Bronchial epithelial cell (primary cell): Measurements from ENCODE around the gene LIMS1. TPM values are rescaled to one million over a fixed set of nuclear protein-coding genes. Genes with fewer than 3 reads are reported as not detected.

Source experiments
- DNase-seq: peaks from one replicate; pipeline ENCODE4 v3.0.0-alpha.2; 2010; ENCODE audit warnings: low read depth
- FAIRE-seq: peaks from 2 replicates; lab custom pipeline; 2011; peaks lifted over from hg19 to GRCh38; lab: Jason Lieb, UNC
- H3K27me3 ChIP-seq: 2 replicates; pipeline ENCODE4 v1.5.1; 2011; ENCODE audit warnings: low read length; ENCODE audit not compliant: control insufficient read depth, insufficient read depth
- H3K36me3 ChIP-seq: 2 replicates; pipeline ENCODE4 v1.5.1; 2011; ENCODE audit warnings: low read length; ENCODE audit not compliant: control insufficient read depth, insufficient read depth
- H3K4me3 ChIP-seq: 2 replicates; pipeline ENCODE4 v1.5.1; 2011; ENCODE audit warnings: mild to moderate bottlenecking, low read depth, low read length, control low read depth
- total RNA-seq: library from RNA; depleted of rRNA; stranded (reverse); fragments of >200 nt; gene quantifications from 2 replicates; pipeline ENCODE4 v1.2.1, GENCODE V29; 2014
- TF ChIP-seq, protein P1 (sequence below): IDR thresholded peaks from 2 replicates; pipeline ENCODE4 v1.5.1; 2011; ENCODE audit warnings: mild to moderate bottlenecking, moderate library complexity, low read length, control low read depth, inconsistent platforms; ENCODE audit not compliant: insufficient read depth, severe bottlenecking

LIMS1 gene
- total RNA-seq, 1 donor from 2014 or later, result 42.1 TPM

DNA sequence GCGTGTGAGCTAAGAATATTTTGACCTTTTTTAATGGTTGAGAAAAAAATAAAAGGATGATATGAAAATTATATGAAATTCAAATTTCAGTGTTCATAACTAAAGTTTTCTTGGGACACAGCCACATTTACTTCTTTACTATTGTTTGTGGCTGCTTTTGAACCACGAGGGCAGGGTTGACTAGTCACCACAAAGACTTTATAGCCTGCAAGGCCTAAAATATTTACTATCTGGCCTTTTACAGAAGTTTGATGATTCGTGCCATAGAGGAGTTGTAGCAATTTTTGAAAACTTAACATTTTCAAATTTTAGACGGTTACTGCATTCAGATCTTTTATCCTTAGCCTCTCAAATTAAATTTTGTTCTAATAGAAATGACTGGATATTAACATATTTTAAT, 69.9 kb downstream of the LIMS1 start:
- no peak for FAIRE-seq

DNA sequence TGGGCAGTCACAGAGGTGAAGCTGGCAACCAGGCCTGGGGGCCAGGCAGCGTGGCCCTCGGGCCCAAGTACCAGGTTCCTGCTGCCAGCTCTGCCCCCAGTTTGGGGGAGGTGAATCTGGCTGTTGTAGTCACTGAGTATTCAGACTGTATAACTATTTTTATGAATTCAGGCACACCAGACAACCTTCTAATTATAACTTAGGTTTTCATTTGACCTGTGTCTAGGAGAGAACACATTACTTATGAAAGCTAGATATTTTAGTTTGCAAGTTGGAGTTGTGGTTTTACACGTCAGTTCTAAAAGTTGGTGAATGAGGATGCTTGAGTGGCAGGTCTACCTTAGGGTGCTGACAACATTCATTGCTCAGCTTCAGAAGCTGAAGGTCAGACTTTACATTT, 71.7 kb downstream of the LIMS1 start:
- no peaks in the 10 kb centered on the region for H3K36me3 ChIP-seq
- TF ChIP-seq, protein P1, sequence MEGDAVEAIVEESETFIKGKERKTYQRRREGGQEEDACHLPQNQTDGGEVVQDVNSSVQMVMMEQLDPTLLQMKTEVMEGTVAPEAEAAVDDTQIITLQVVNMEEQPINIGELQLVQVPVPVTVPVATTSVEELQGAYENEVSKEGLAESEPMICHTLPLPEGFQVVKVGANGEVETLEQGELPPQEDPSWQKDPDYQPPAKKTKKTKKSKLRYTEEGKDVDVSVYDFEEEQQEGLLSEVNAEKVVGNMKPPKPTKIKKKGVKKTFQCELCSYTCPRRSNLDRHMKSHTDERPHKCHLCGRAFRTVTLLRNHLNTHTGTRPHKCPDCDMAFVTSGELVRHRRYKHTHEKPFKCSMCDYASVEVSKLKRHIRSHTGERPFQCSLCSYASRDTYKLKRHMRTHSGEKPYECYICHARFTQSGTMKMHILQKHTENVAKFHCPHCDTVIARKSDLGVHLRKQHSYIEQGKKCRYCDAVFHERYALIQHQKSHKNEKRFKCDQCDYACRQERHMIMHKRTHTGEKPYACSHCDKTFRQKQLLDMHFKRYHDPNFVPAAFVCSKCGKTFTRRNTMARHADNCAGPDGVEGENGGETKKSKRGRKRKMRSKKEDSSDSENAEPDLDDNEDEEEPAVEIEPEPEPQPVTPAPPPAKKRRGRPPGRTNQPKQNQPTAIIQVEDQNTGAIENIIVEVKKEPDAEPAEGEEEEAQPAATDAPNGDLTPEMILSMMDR, result no peak
- H3K27me3 ChIP-seq, result no peaks in the 10 kb centered on the region
- FAIRE-seq (no peak), DNase-seq (no peak)
- no peak overlapping the region for H3K4me3 ChIP-seq

More for the DNA sequence above, 69.9 kb downstream of the LIMS1 start:
- H3K27me3 ChIP-seq, result no peaks in the 10 kb centered on the region
- TF ChIP-seq, protein P1, result no peak
- H3K4me3 ChIP-seq, result no peak overlapping the region
- no peak for DNase-seq
- H3K36me3 ChIP-seq, result no peaks in the 10 kb centered on the region

DNA sequence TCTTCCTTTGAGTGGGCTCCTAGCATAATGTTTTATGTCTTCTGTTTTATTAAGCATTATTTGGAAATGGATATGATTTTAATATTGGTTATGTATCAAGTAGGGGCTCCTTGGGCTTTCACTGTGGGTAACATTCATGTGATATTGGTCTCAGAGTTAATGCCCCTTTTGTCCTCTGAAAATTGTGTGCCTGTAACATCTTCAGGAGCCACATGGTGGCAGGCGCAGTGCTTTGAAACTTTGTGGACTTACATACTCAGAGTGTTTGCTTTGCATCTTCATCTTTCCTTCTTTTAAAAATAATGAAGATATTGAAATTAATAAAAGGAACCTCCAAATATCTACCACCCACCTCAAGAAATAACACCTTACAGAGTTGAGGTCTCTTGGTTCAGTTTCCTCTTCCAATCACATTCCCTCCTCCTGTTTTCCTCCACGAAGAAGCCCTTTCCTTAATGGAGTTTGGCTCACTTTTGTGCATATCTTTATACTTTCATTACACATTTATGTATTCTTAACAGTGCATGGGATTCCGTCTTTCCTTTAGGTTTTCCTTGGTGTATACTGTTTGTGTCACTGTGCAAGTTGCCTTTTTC, 73.5 kb downstream of the LIMS1 start:
- TF ChIP-seq, protein P1, result peak; percentile 66
- FAIRE-seq (no peak), DNase-seq (no peak)
- Histone ChIP-seq H3K36me3 (no peaks in the 10 kb centered on the region), H3K27me3 (no peaks in the 10 kb centered on the region), H3K4me3 (no peak overlapping the region)

DNA sequence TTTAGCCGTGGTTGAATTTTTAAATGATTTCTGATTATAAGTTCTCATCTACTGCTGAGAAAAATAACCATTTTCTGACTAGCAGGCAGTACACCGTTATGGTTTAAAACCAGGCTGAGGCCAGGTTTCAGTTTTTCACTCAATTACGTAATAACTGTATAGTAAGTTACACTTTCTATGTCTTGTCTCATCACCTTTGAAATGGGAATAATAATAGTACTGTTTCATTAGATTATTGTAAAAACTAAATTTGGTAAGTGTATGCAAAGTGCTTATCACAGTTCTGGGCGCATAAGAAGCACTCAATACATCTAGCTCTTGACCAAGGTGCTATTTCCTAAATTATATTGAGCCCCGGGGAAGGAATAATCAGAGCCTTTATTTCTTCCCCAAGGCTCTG, 76.8 kb downstream of the LIMS1 start:
- FAIRE-seq, result no peak
- no peak for DNase-seq
- H3K4me3 ChIP-seq, result no peak overlapping the region
- TF ChIP-seq, protein P1, result no peak
- no peaks in the 10 kb centered on the region for H3K27me3 ChIP-seq
- no peaks in the 10 kb centered on the region for H3K36me3 ChIP-seq

DNA sequence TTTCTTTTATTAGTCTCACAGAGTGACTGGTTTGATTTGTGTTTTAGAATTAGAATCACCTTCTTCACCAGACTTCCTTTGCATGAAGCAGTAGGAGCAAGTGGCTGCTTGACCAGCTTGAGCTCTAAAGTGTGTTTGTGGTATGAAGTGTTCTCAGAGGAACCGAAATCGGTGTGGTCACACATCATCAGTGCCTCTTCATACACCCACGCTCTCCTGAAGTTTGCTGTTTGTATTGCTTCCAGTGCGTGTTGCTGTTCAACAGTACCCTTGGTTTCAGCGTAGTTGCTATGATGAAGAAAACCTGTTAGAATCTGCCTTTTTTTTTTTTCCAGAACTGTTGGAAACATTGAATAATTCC, 77.9 kb downstream of the LIMS1 start:
- H3K27me3 ChIP-seq, result no peaks in the 10 kb centered on the region
- DNase-seq (peak; percentile 97), FAIRE-seq (peak; percentile 84)
- TF ChIP-seq, protein P1, result no peak
- no peaks in the 10 kb centered on the region for H3K36me3 ChIP-seq
- H3K4me3 ChIP-seq, result no peak overlapping the region
